Measurements from ENCODE around the gene TMEM131. TPM values are rescaled to one million over a fixed set of nuclear protein-coding genes. Genes with fewer than 3 reads are reported as not detected.
A peak's percentile ranks its signal among the peaks of the same experiment; 100 is the strongest.

TMEM131 gene
- total RNA-seq, 4 donors from 2014 or later = 32.8 to 54.8 (median 41.2) TPM

GRCh38 chr2:97812931-97813330, 182.8 kb downstream of the TMEM131 start:
- intact Hi-C loops (cut with DNase I; ENCODE audit: low total_unique reads) = no loop called here
- WGBS, 2 donors = 89 to 92% methylated on average over 7 of the region's 7 CpGs
- TF ChIP-seq CTCF (IDR thresholded peaks at IDR 0.05) = no peak
- no peak overlapping the region for H3K4me3 ChIP-seq (ENCODE audit: low read depth, poor library complexity, severe bottlenecking)
- no peak for DNase-seq (ENCODE audit: low spot score in 2 of 2)

- 77 to 82% methylated on average over 4 of the region's 4 CpGs for WGBS, 2 donors
- TF ChIP-seq CTCF (IDR thresholded peaks at IDR 0.05) (no peak), POLR2A (IDR thresholded peaks at IDR 0.05) (no peak)
- no peak for DNase-seq (ENCODE audit: low spot score in 2 of 2)
- no peak overlapping the region for H3K4me3 ChIP-seq (ENCODE audit: low read depth, poor library complexity, severe bottlenecking)
- intact Hi-C loops (cut with DNase I; ENCODE audit: low total_unique reads) = loop anchor here (5.0 to 10.0 kb wide), 2 partner anchors 458 to 576 kb away; no protein-coding TSS in a partner anchor
Observed at GRCh38 chr2:97808816-97809215, 186.9 kb downstream of the TMEM131 start.

GRCh38 chr2:97806738-97807618, 188.8 kb downstream of the TMEM131 start:
- TF ChIP-seq POLR2A (IDR thresholded peaks at IDR 0.05) = no peak
- peak in 1 of 3 donors; percentile 62 for TF ChIP-seq CTCF (IDR thresholded peaks at IDR 0.05)
- intact Hi-C loops (cut with DNase I; ENCODE audit: low total_unique reads) = loop anchor here (5.0 to 10.0 kb wide), 2 partner anchors 460 to 578 kb away; no protein-coding TSS in a partner anchor
- WGBS, 2 donors = 17 to 23% methylated on average over 12 of the region's 12 CpGs
- H3K4me3 ChIP-seq (ENCODE audit: low read depth, poor library complexity, severe bottlenecking) = no peak overlapping the region
- peak; percentile 76 to 95 for DNase-seq (ENCODE audit: low spot score in 2 of 2)

GRCh38 chr2:97805776-97806175, 190.0 kb downstream of the TMEM131 start:
- DNase-seq (ENCODE audit: low spot score in 2 of 2) = no peak
- intact Hi-C loops (cut with DNase I; ENCODE audit: low total_unique reads) = loop anchor here (5.0 to 10.0 kb wide), 2 partner anchors 462 to 579 kb away; no protein-coding TSS in a partner anchor
- TF ChIP-seq POLR2A (IDR thresholded peaks at IDR 0.05) (no peak), CTCF (IDR thresholded peaks at IDR 0.05) (no peak)
- H3K4me3 ChIP-seq (ENCODE audit: low read depth, poor library complexity, severe bottlenecking) = no peak overlapping the region
- WGBS, 2 donors = 96 to 100% methylated on average over 1 of the region's 1 CpG

- DNase-seq (ENCODE audit: low spot score in 2 of 2) = no peak
- TF ChIP-seq POLR2A (IDR thresholded peaks at IDR 0.05) = no peak
- TF ChIP-seq CTCF (IDR thresholded peaks at IDR 0.05) = no peak
- intact Hi-C loops (cut with DNase I; ENCODE audit: low total_unique reads) = loop anchor here (10.0 kb wide), 1 partner anchor 584 kb away; no protein-coding TSS in a partner anchor
- no peak overlapping the region for H3K4me3 ChIP-seq (ENCODE audit: low read depth, poor library complexity, severe bottlenecking)
- 78 to 84% methylated on average over 1 of the region's 1 CpG for WGBS, 2 donors
Observed at GRCh38 chr2:97801028-97801427, 194.7 kb downstream of the TMEM131 start.

Measured in lower leg skin (tissue), 4 donors.